Measurements from ENCODE around the gene TUT4.

The TUT4 gene

DNA sequence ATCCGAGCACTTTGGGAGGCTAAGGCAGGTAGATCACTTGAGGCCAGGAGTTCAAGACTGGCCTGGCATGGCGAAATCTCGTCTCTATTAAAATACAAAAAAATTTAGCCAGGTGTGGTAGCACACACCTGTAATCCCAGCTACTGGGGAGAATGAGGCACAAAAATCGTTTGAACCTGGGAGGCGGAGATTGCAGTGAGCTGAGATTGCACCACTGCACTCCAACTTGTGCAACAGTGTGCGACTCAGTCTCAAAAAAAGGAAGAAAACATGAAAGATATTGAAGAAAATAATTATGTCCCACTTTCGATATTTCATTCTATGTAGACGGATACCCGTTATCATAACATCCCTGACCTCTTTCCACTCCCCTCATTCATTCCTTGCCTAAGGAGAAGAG, 19.2 kb downstream of the TUT4 start:
- no peak for DNase-seq (ENCODE audit: low spot score)

DNA sequence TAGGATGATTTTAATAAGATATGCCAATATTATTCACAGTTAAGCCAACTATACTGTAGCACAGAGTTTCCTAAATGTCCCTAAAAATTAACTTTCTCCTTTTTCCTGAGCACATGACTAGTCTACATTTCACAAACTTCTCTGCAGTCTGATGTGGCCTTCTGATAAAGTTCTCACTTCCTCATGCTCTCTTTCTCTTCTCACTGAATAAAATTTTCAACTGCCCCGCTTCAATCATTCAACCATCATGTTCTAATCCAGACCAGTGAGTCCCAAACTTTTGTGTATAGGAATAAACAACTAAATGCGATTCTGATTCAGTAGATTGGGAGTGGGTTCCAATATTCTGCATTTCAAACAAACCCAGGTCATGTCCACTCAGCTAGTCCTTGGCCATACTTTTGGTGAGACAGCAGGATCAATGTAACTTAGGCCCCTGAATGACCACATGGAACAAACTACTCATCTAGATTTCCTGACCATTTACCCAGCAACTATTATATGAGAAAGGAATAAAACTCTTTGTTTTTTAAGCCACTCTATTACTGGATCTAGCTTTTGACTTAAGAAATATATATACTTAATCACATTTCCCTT, 20.1 kb downstream of the TUT4 start:
- no peak for DNase-seq (ENCODE audit: low spot score)

- DNase-seq (ENCODE audit: low spot score): no peak
These were observed 20.6 kb downstream of the TUT4 start for GRCh38 chr1:52532247-52532646.

DNA sequence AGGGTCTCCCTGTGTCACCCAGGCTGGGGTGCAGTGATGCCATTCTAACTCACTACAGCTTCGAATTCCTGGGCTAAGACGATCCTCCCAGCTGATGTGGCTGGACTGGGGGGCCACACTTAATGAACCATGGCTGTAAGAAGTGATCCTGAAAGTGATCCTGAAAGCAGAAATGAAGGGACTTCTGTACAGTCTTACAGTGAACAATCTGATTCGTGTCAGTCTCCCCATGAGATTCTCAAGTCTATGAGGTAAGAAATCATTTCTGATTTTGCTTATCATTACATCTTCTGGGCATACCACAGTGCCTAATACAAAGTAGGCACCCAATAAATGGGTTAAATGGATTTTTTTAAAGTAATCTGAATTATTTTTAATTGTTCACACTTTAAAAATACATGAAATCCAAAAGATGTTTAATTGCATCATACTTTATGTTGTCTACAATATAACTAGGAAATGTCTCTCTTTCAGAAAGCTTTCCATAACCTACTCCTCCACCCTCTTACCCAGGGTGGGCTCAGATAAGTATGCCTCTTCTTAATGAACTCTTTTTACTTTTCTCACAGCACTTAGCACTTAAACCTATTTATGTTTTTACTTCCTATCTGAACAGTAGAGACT, 21.5 kb downstream of the TUT4 start:
- no peak for DNase-seq (ENCODE audit: low spot score)

- no peak for DNase-seq (ENCODE audit: low spot score)
These were observed 22.2 kb downstream of the TUT4 start for GRCh38 chr1:52530563-52531144.

GRCh38 chr1:52523376-52523775, 29.5 kb downstream of the TUT4 start:
- DNase-seq (ENCODE audit: low spot score): peak; percentile 11

DNA sequence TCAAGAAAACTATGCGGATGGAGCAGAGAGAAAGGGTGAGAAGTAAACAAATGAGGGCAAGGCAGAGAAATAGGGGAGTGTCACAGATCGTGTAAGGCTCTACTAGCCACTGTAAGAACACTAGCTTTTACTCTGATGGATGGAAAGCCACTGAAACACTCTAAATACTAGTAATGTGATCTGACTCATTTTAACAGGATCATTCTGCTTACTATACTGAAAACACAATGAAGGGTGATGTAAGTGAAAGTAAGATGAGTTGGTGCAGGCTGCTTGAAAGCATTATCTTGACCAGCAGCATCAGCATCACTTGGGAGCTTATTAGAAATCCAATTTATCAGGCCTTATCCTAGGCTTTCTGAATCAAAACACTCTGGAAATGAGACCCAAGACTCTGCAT, 32.7 kb downstream of the TUT4 start:
- peak; percentile 58 for DNase-seq (ENCODE audit: low spot score)

- no peak for DNase-seq (ENCODE audit: low spot score)
These were observed 33.9 kb downstream of the TUT4 start for GRCh38 chr1:52518962-52519361.

DNA sequence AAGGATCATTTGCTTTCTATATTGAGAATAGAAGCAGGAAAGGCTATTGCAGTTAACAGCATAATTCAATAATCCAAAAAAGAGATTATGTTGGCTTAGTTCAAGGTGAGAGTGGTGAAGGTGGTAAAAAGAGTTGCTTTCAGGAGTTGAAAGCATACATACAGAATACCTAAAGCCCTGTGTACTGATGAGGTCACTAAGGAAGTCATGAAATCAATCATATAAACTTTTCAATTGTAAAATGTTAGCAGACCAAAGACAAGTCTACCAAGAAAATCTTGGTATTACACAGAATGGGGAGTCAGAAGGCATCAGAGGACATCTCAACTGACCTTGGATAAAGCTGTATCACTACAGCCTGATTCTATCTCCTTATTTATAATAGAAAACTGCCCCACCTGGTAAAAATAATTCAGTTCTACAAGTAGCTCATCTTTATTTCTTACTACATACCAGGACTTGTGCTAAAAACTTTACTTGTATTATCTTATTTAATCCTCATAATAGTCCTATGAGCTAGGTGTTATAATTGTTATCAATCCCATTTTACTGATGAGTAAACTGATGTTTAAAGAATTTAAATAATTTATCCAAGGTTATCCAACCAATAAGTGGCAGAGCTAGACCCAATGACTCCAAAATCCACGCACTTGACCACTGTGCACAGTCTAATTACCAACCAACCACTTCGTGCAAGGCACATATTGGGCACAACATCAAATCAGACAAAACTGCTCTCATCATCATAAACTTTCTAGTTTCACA, 40.9 kb downstream of the TUT4 start:
- peak; percentile 41 for DNase-seq (ENCODE audit: low spot score)

DNA sequence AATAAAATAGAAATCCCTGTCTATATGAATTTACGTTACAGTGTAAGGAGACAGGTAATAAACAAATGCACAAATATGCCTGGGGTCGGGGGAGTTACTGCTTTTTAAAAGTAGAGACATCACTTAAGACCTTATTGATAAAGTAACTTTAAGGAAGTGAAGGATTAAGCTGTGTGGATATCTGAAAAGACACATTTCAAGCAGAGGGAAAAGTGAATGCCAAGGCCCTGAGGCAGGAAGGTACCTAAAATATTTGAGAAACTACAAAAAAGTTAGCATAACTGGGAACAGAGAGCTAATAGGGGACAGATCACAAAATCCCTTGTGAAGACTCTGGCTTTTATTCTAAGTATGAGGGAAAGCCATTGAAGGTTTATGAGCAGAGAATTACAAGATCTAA, 41.5 kb downstream of the TUT4 start:
- no peak for DNase-seq (ENCODE audit: low spot score)

- DNase-seq (ENCODE audit: low spot score): no peak
These were observed 45.9 kb downstream of the TUT4 start for GRCh38 chr1:52506920-52507546.

- no peak for DNase-seq (ENCODE audit: low spot score)
These were observed 46.5 kb downstream of the TUT4 start for GRCh38 chr1:52506349-52506748.

DNA sequence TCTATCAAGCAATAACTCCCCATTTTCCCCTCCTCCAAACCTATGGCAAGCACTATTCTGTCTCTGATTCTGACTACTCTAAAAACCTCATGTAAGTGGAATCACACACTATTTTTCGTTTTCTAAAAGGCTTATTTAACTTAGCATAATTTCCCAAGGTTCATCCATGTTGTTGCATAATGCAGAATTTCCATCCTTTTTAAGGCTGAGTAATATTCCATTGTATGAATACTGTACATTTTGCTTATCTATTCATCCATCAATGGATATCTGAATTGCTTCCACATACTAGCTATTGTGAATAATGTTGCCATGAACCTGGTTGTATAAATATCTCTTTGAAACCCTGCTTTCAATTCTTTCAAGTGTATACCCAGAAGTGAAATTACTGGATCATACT, 48.2 kb downstream of the TUT4 start:
- DNase-seq (ENCODE audit: low spot score): no peak

DNA sequence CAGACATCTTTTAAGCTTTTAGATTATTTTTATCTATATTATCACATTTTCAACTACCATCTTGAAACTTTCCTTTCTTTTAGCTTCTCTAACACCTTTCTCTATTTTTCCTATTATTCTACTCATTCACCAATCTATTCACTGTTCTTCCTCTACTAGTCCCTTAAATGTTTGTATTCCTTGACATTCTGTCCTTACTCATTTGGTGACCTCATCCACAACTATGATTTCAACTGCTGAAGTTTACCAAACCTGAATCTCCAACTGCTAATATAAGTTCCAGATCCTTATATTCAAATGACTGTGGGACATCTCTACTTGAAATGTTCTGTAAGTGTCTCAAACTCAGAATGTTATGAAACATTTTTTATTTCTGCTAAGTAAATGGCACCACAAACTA, 49.2 kb downstream of the TUT4 start:
- DNase-seq (ENCODE audit: low spot score): no peak

GRCh38 chr1:52502789-52503188, 50.1 kb downstream of the TUT4 start:
- no peak for DNase-seq (ENCODE audit: low spot score)

DNA sequence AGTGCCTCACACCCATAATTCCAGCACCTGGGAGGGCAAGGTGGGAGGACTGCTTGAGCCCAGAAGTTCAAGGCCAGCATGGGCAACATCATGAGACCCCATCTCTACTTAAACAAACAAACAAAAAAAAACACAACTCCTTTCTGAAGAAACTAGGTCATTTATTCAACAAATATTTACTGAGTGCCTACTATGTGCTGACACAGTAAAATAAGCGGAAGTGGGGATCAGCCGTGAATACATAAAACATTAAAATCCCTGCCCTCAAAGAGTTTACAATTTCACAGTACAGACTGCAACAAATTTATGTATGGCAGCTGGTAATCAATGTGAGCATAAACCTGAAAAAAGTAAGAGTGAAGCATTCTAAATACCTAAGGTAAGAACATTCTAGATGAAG, 65.3 kb downstream of the TUT4 start:
- DNase-seq (ENCODE audit: low spot score): no peak

DNA sequence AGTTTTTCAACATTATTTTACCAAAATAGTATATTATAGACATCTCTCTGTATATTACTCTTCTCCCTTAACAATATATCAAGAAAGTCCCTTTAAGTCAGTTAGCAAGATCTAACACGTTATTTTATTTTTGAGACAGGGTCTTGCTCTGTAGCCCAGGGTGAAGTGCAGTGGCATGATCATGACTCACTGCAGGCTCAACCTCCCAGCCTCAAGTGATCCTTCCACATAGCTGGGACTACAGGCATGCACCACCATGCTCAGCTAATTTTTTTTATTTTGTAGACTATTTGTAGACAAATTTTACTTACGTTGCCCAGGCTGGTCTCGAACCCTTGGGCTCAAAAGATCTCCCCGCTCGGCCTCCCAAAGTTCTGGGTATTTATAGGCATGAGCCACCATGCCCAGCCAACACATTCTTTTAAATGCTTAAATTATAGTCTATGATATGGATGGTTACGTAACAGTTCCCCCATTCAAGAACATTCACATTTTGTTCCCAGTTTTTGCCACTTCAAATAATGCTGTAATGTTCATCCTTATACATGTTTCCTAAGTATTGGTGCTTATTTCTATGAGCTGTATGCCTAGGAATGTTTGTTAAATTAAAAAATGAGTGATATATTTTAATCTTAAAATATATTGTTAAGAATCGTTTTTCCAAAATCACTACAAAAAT, 70.4 kb downstream of the TUT4 start:
- no peak for DNase-seq (ENCODE audit: low spot score)

DNA sequence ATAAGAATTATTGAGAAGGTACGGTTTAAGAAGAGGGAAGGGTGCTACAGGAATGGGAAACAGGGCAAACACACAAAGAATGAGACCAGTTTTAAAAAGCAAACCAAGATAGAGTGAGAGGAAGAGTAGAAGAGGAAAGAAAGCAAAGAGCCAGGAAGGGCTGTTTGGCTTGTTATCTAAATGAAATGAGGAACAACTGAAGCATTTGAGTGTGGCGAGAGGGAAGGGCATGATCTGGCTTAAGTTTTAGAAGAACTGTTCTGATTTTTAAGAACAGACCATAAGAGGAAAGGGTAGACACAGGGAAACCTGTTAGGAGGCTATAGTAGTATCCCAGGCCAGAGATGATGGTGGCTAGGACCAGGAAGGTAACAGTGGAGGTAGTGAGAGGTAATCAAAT, 73.8 kb downstream of the TUT4 start:
- no peak for DNase-seq (ENCODE audit: low spot score)

GRCh38 chr1:52477876-52478275, 75.0 kb downstream of the TUT4 start:
- no peak for DNase-seq (ENCODE audit: low spot score)

DNA sequence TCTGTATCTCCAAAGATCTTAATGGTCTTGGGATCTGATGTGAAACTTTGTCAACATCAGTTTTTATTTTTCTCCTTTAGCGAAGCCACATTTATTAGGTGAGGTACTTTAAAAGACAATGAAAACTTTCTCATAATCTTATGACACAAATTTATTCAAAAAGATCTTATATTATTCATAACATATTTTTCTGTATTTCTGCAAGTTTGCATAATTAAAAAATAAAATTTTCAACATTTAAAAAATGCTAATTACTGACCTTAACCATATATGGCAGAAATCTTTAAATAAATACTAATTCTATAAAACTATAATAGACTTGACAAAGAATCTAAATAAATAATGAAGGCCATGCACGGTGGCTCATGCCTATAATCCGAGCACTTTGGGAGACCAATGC, 75.9 kb downstream of the TUT4 start:
- DNase-seq (ENCODE audit: low spot score): no peak

- no peak for DNase-seq (ENCODE audit: low spot score)
These were observed 78.1 kb downstream of the TUT4 start for GRCh38 chr1:52474807-52475206.

DNA sequence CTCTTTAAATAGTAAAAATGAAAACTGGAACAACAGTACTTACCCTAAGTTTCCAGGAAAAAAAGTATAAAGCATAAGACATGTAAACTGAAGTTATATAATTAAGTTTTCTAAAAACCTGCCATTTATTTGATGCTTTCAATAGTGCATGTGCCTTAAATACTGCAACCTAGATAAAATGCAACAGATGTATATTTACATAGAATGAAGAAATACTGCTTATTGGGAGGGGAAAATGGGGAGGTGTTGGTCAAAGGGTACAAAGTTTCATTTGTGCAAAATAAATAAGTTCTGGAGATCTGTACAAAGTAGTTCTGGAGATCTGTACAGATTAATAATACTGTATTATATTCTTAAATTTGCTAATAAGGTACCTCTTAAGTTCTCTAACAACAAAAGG, 79.9 kb downstream of the TUT4 start:
- DNase-seq (ENCODE audit: low spot score): no peak
